Cardiac muscle cell (in vitro differentiated cells and primary cell): ENCODE results near the gene PIGQ. TPM values are rescaled to one million over a fixed set of nuclear protein-coding genes. Genes with fewer than 3 reads are reported as not detected.

ENCODE experiments used
- DNase-seq, 2 donors: peaks; one replicate each; pipeline versions ENCODE4 v3.0.0 to v3.0.0-alpha.2; 2010 to 2017; ENCODE audit warnings: low read depth in 1 of 2, low spot score in 1 of 2
- H3K27ac ChIP-seq: fragments of 200-600 bp; sonication (generic); 2 replicates; pipeline ENCODE4 v1.5.1; 2016
- H3K27me3 ChIP-seq: fragments of 200-600 bp; sonication (generic); 2 replicates; pipeline ENCODE4 v1.6.0; 2016; ENCODE audit warnings: control low read depth
- H3K36me3 ChIP-seq: fragments of 200-600 bp; sonication (generic); 2 replicates; pipeline ENCODE4 v1.5.1; 2016; ENCODE audit warnings: control low read depth
- H3K4me1 ChIP-seq: fragments of 200-600 bp; sonication (generic); 2 replicates; pipeline ENCODE4 v1.8.1; 2017; ENCODE audit warnings: low read depth, mild to moderate bottlenecking, mixed run types
- H3K4me3 ChIP-seq: fragments of 200-600 bp; sonication (generic); 2 replicates; pipeline ENCODE4 v1.5.1; 2016; ENCODE audit warnings: mild to moderate bottlenecking
- H3K9me3 ChIP-seq: fragments of 200-600 bp; sonication (generic); 2 replicates; pipeline ENCODE4 v1.5.1; 2017; ENCODE audit warnings: low read depth, mild to moderate bottlenecking, control low read depth
- CTCF ChIP-seq: IDR thresholded peaks from 2 replicates; pipeline ENCODE4 v1.5.1; 2012; ENCODE audit warnings: low read depth, mild to moderate bottlenecking, low read length
- polyA plus RNA-seq: library from polyadenylated mRNA; unstranded; fragments of >200 nt; fragmentation: Nextera tagmentation; extraction: Ambion mirVana; gene quantifications from 2 replicates; pipeline ENCODE4 v1.2.1, GENCODE V29; 2016
- total RNA-seq: library from RNA; depleted of rRNA; stranded (reverse); fragments of >200 nt; gene quantifications from 2 replicates; pipeline ENCODE4 v1.2.3, GENCODE V29; 2016

Gene PIGQ
- total and polyA plus RNA-seq, 2 experiments from 2014 or later: 110 to 124 TPM

GRCh38 chr16:610513-611381 lies 41.0 kb downstream of the PIGQ start:
- H3K9me3 ChIP-seq: no peaks in the 10 kb centered on the region
- H3K36me3 ChIP-seq: no peaks in the 10 kb centered on the region
- DNase-seq: peak in 1 of 2 donors; percentile 55
- H3K4me1 ChIP-seq: no peaks in the 10 kb centered on the region
- no peak overlapping the region for H3K4me3 ChIP-seq
- no peaks in the 10 kb centered on the region for H3K27me3 ChIP-seq
- H3K27ac ChIP-seq: peak overlapping the region; percentile 57
- TF ChIP-seq CTCF: peak; percentile 42

GRCh38 chr16:615122-615521 lies 45.4 kb downstream of the PIGQ start:
- Histone ChIP-seq H3K36me3 (no peaks in the 10 kb centered on the region), H3K27ac (no peak overlapping the region), H3K4me3 (no peak overlapping the region), H3K27me3 (no peaks in the 10 kb centered on the region), H3K9me3 (no peaks in the 10 kb centered on the region), H3K4me1 (no peaks in the 10 kb centered on the region)
- TF ChIP-seq CTCF: no peak
- DNase-seq: no peak

- H3K27ac ChIP-seq: no peak overlapping the region
- DNase-seq: no peak
- no peaks in the 10 kb centered on the region for H3K27me3 ChIP-seq
- no peaks in the 10 kb centered on the region for H3K36me3 ChIP-seq
- no peak for TF ChIP-seq CTCF
- no peaks in the 10 kb centered on the region for H3K4me1 ChIP-seq
- H3K9me3 ChIP-seq: no peaks in the 10 kb centered on the region
- no peak overlapping the region for H3K4me3 ChIP-seq
Observed at GRCh38 chr16:616733-617586, 47.2 kb downstream of the PIGQ start.

GRCh38 chr16:617855-618254 lies 48.1 kb downstream of the PIGQ start:
- Histone ChIP-seq H3K36me3 (no peaks in the 10 kb centered on the region), H3K27ac (no peak overlapping the region), H3K4me1 (no peaks in the 10 kb centered on the region), H3K27me3 (no peaks in the 10 kb centered on the region), H3K4me3 (no peak overlapping the region), H3K9me3 (no peaks in the 10 kb centered on the region)
- DNase-seq: no peak
- TF ChIP-seq CTCF: no peak

- Histone ChIP-seq H3K9me3 (no peaks in the 10 kb centered on the region), H3K27me3 (no peaks in the 10 kb centered on the region), H3K4me1 (peaks cover 8% of the 10 kb centered on the region), H3K36me3 (no peaks in the 10 kb centered on the region), H3K27ac (no peak overlapping the region), H3K4me3 (no peak overlapping the region)
- DNase-seq: no peak
- no peak for TF ChIP-seq CTCF
Observed at GRCh38 chr16:619476-620100, 49.8 kb downstream of the PIGQ start.
